Measurements from ENCODE around the gene OSBPL9.

GRCh38 chr1:51621161-51621560 lies 4.3 kb downstream of the OSBPL9 start:
- TF ChIP-seq CTCF (IDR thresholded peaks at IDR 0.05) (no peak), EZH2 (IDR thresholded peaks at IDR 0.05; ENCODE audit: borderline replicate concordance, insufficient read depth, low read depth, low read length, poor library complexity, severe bottlenecking) (no peak)

Measured in B cell (primary cell).